WERI-Rb-1 (cell line): ENCODE data around the gene CA11.

Source experiments
- DNase-seq: peaks from one replicate; pipeline ENCODE4 v3.0.0-alpha.2; 2020
- H3K27ac ChIP-seq: fragments of 250-450 bp; sonication (Bioruptor Pico); 2 replicates; pipeline ENCODE4 v1.5.1; 2020; ENCODE audit warnings: mild to moderate bottlenecking, moderate library complexity
- H3K27me3 ChIP-seq: fragments of 250-450 bp; sonication (Bioruptor Pico); 2 replicates; pipeline ENCODE4 v1.5.1; 2021; ENCODE audit warnings: mild to moderate bottlenecking, low read depth, moderate library complexity; ENCODE audit not compliant: insufficient read depth, severe bottlenecking
- H3K36me3 ChIP-seq: fragments of 250-450 bp; sonication (Bioruptor Pico); 2 replicates; pipeline ENCODE4 v1.5.1; 2020; ENCODE audit warnings: mild to moderate bottlenecking, moderate library complexity
- H3K4me3 ChIP-seq: 2 replicates; pipeline ENCODE4 v1.5.1; 2011; ENCODE audit warnings: low read depth, mild to moderate bottlenecking, control low read depth, low read length
- H3K9me3 ChIP-seq: fragments of 250-450 bp; sonication (Bioruptor Pico); 2 replicates; pipeline ENCODE4 v1.5.1; 2021; ENCODE audit warnings: mild to moderate bottlenecking, moderate library complexity; ENCODE audit not compliant: severe bottlenecking
- TF ChIP-seq, protein P1 (sequence below): IDR thresholded peaks from 2 replicates; pipeline ENCODE4 v1.5.1; 2011; ENCODE audit warnings: low read depth, mild to moderate bottlenecking, control low read depth, inconsistent platforms, low read length

CA11 gene

GRCh38 chr19:48609571-48610108 lies 36.3 kb downstream of the CA11 start:
- no peaks in the 10 kb centered on the region for H3K27me3 ChIP-seq
- H3K36me3 ChIP-seq, result peaks cover 5% of the 10 kb centered on the region
- TF ChIP-seq, protein P1, sequence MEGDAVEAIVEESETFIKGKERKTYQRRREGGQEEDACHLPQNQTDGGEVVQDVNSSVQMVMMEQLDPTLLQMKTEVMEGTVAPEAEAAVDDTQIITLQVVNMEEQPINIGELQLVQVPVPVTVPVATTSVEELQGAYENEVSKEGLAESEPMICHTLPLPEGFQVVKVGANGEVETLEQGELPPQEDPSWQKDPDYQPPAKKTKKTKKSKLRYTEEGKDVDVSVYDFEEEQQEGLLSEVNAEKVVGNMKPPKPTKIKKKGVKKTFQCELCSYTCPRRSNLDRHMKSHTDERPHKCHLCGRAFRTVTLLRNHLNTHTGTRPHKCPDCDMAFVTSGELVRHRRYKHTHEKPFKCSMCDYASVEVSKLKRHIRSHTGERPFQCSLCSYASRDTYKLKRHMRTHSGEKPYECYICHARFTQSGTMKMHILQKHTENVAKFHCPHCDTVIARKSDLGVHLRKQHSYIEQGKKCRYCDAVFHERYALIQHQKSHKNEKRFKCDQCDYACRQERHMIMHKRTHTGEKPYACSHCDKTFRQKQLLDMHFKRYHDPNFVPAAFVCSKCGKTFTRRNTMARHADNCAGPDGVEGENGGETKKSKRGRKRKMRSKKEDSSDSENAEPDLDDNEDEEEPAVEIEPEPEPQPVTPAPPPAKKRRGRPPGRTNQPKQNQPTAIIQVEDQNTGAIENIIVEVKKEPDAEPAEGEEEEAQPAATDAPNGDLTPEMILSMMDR, result no peak
- no peaks in the 10 kb centered on the region for H3K9me3 ChIP-seq
- DNase-seq, result no peak
- H3K27ac ChIP-seq, result no peak overlapping the region
- H3K4me3 ChIP-seq, result no peak overlapping the region

DNA sequence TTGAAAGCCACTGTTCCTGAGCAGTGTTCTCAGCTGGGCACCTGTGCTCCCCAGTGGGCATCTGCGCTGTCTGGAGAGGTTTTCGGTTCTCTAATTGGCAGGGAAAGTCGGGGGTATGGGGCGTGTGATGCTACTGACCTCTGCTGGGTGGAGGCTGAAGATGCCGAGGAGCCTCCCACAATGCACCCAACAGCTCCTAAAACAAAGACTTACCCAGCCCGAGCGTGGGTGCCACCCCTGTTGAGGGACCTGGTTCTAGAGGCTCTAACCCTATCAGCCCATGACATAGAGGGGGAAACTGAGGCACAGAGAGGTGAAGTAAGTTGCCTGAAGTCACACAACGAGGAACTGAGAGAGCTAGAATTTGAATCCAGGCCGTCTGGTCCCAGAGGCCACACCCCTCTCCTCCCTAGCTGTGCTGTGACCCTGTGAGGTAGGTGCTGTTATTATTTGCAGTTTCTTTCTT lies 37.2 kb downstream of the CA11 start:
- Histone ChIP-seq H3K27me3 (no peaks in the 10 kb centered on the region), H3K9me3 (no peaks in the 10 kb centered on the region), H3K27ac (peak overlapping the region; percentile 47; the same call in 1 of the 2 replicates), H3K36me3 (peaks cover 2% of the 10 kb centered on the region; the same call in 1 of the 2 replicates), H3K4me3 (no peak overlapping the region; the same call in 1 of the 2 replicates)
- TF ChIP-seq, protein P1, result peak; percentile 76
- DNase-seq, result peak; percentile 66

DNA sequence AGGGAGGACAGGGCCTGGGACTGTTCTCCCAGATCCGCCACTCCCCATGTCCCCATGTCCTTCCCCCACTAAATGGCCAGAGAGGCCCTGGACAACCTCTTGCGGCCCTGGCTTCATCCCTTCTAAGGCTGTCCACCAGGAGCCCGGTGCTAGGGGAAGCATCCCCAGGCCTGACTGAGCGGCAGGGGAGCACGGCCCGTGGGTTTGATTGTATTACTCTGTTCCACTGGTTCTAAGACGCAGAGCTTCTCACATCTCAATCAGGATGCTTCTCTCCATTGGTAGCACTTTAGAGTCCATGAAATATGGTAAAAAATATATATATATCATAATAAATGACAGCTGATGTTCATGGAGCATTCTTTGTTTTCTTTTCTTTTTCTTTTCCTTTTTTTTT lies 38.6 kb downstream of the CA11 start:
- no peaks in the 10 kb centered on the region for H3K9me3 ChIP-seq
- no peak overlapping the region for H3K27ac ChIP-seq
- H3K27me3 ChIP-seq, result no peaks in the 10 kb centered on the region
- DNase-seq, result no peak
- H3K4me3 ChIP-seq, result no peak overlapping the region
- no peaks in the 10 kb centered on the region for H3K36me3 ChIP-seq
- TF ChIP-seq, protein P1, result no peak

- no peak within 1 kb of the TSS for H3K4me3 ChIP-seq
- no peak for DNase-seq
- H3K27ac ChIP-seq, result no peak within 1 kb of the TSS
- TF ChIP-seq, protein P1, result no peak
- H3K9me3 ChIP-seq, result no peaks in the 10 kb centered on the region
- no peaks in the 10 kb centered on the region for H3K36me3 ChIP-seq
- H3K27me3 ChIP-seq, result no peaks in the 10 kb centered on the region
These were observed 39.3 kb downstream of the CA11 start, which contains the start of gene SPACA4 for GRCh38 chr19:48606463-48607358. Gene SPACA4 (plus strand): TSS chr19:48606742. CDS start chr19:48606979, 237 bp downstream.

DNA sequence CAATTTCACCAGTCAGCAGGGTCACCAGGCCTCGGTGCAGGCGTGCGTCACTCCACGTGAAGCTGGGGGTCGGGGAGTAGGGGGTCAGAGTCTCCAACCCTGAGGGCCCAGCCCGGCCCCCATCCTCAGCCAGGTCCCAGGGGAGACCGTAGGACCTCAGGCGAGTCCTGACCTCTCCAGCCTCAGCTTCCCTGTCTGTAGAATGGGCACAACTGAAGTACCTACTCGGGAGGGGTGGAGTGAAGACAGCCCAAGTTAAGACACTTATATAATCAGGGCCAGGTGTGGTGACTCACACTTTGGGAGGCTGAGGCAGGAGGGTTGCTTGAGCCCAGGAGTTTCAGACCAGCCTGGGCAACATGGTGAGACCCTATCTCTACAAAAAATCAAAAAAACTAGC lies 42.1 kb downstream of the CA11 start:
- no peak for DNase-seq
- Histone ChIP-seq H3K9me3 (no peaks in the 10 kb centered on the region), H3K27ac (no peak overlapping the region), H3K4me3 (no peak overlapping the region), H3K36me3 (no peaks in the 10 kb centered on the region), H3K27me3 (no peaks in the 10 kb centered on the region)
- TF ChIP-seq, protein P1, result no peak
